H1 (cell line): ENCODE measurements around the gene CFAP53. TPM values are rescaled to one million over a fixed set of nuclear protein-coding genes. Genes with fewer than 3 reads are reported as not detected.

Source experiments
- CTCF ChIA-PET: fragments of 300-600 bp; sonication (Branson Sonifier 250); formaldehyde crosslinking; loops from one replicate; lab custom pipeline; 2021; ENCODE audit not compliant: partially characterized antibody; lab: Charles Lee
- POLR2A ChIA-PET: fragments of 300-600 bp; sonication (Branson Sonifier 250); formaldehyde crosslinking; loops from one replicate; lab custom pipeline; 2021; ENCODE audit warnings: inconsistent platforms; ENCODE audit not compliant: partially characterized antibody; lab: Charles Lee
- DNase-seq, 2 experiments: peaks; one replicate each; pipeline versions ENCODE4 v3.0.0 to v3.0.0-alpha.2; 2010 to 2022; ENCODE audit warnings: low spot score in 2 of 2, low read depth in 1 of 2, mixed read lengths in 1 of 2
- FAIRE-seq: peaks from 2 replicates; lab custom pipeline; 2011; peaks lifted over from hg19 to GRCh38; lab: Jason Lieb, UNC
- H2AFZ ChIP-seq: 2 replicates; pipeline ENCODE4 v1.8.1; 2012; ENCODE audit warnings: low read length, inconsistent platforms
- H2AK5ac ChIP-seq: 2 replicates; pipeline ENCODE4 v1.6.1; 2013; ENCODE audit warnings: low read depth, low read length
- H2BK120ac ChIP-seq: replicated peaks from 2 replicates; pipeline ENCODE3; 2013; ENCODE audit warnings: low read depth, low read length, inconsistent platforms
- H2BK12ac ChIP-seq: 2 replicates; pipeline ENCODE4 v1.6.1; 2013; ENCODE audit warnings: low read depth, low read length
- H2BK15ac ChIP-seq: 2 replicates; pipeline ENCODE4 v1.6.1; 2013; ENCODE audit warnings: low read length
- H2BK20ac ChIP-seq: 2 replicates; pipeline ENCODE4 v1.6.1; 2013; ENCODE audit warnings: low read length
- H2BK5ac ChIP-seq: 2 replicates; pipeline ENCODE4 v1.6.1; 2013; ENCODE audit warnings: low read depth, low read length
- H3K14ac ChIP-seq: 2 replicates; pipeline ENCODE4 v1.6.1; 2013; ENCODE audit warnings: inconsistent platforms; ENCODE audit not compliant: insufficient read length
- H3K18ac ChIP-seq: 2 replicates; pipeline ENCODE4 v1.6.1; 2013; ENCODE audit warnings: low read length; ENCODE audit errors: extremely low read depth
- H3K23ac ChIP-seq: 2 replicates; pipeline ENCODE4 v1.6.1; 2013; ENCODE audit warnings: inconsistent platforms; ENCODE audit not compliant: insufficient read length
- H3K23me2 ChIP-seq: 2 replicates; pipeline ENCODE4 v1.6.1; 2013; ENCODE audit warnings: low read depth, low read length
- H3K27ac ChIP-seq: 2 replicates; pipeline ENCODE4 v1.6.1; 2011; ENCODE audit warnings: low read depth, low read length, inconsistent platforms
- H3K27me3 ChIP-seq, 4 experiments: replicated peaks in 1 of 4; 1 replicate in 1 of 4; 2 replicates in 3 of 4; pipeline versions ENCODE4 v1.6.1 to v1.8.1; 2011 to 2013; ENCODE audit warnings: low read length in 3 of 4, mild to moderate bottlenecking in 3 of 4, inconsistent platforms in 2 of 4, mixed read lengths in 2 of 4, moderate library complexity in 1 of 4; ENCODE audit not compliant: control insufficient read depth in 3 of 4, insufficient read depth in 3 of 4; ENCODE audit errors: extremely low read depth in 1 of 4
- H3K36me3 ChIP-seq, 4 experiments: 2 replicates each; pipeline versions ENCODE4 v1.6.1 to v1.8.1; 2011 to 2013; ENCODE audit warnings: mild to moderate bottlenecking in 4 of 4, low read length in 3 of 4, moderate library complexity in 2 of 4, control low read depth in 1 of 4, inconsistent platforms in 1 of 4; ENCODE audit not compliant: insufficient read depth in 4 of 4, control insufficient read depth in 2 of 4
- H3K4ac ChIP-seq: replicated peaks from 2 replicates; pipeline ENCODE3; 2013; ENCODE audit warnings: low read length, low read depth, mixed read lengths, inconsistent platforms; ENCODE audit not compliant: insufficient read length
- H3K4me1 ChIP-seq, 4 experiments: replicated peaks in 1 of 4; 1 replicate in 1 of 4; 2 replicates in 3 of 4; pipeline versions ENCODE4 v1.6.1 to v1.8.1; 2011 to 2013; ENCODE audit warnings: low read length in 3 of 4, inconsistent platforms in 2 of 4, mixed read lengths in 1 of 4; ENCODE audit not compliant: insufficient read depth in 4 of 4, control insufficient read depth in 3 of 4
- H3K4me2 ChIP-seq, 2 experiments: 2 replicates each; pipeline versions ENCODE4 v1.6.1 to v1.8.1; 2011 to 2013; ENCODE audit warnings: low read depth in 2 of 2, low read length in 2 of 2, control low read depth in 1 of 2, inconsistent platforms in 1 of 2, mild to moderate bottlenecking in 1 of 2; ENCODE audit not compliant: insufficient read depth in 1 of 2
- H3K4me3 ChIP-seq, 4 experiments: fragments of 200-600, 300-600 bp in 1 of 4; sonication (generic), shearing (Covaris generic), sonication (Bioruptor Twin) in 1 of 4; 2 replicates each; pipeline versions ENCODE4 v1.5.1 to v1.8.1; 2011 to 2016; ENCODE audit warnings: low read length in 4 of 4, low read depth in 3 of 4, control low read depth in 2 of 4, inconsistent platforms in 2 of 4, mild to moderate bottlenecking in 2 of 4, mixed read lengths in 1 of 4, moderate library complexity in 1 of 4; ENCODE audit not compliant: insufficient read depth in 2 of 4; ENCODE audit errors: extremely low read depth in 1 of 4
- H3K56ac ChIP-seq: replicated peaks from 2 replicates; pipeline ENCODE3; 2013; ENCODE audit warnings: low read depth, mild to moderate bottlenecking, mixed read lengths, low read length, inconsistent platforms; ENCODE audit not compliant: insufficient read length
- H3K79me1 ChIP-seq: 2 replicates; pipeline ENCODE4 v1.6.1; 2013; ENCODE audit warnings: low read depth, low read length, control low read depth
- H3K79me2 ChIP-seq, 2 experiments: 2 replicates each; pipeline versions ENCODE4 v1.6.1 to v1.8.1; 2012 to 2013; ENCODE audit warnings: low read length in 2 of 2, mild to moderate bottlenecking in 2 of 2, inconsistent platforms in 1 of 2; ENCODE audit not compliant: insufficient read depth in 2 of 2, control insufficient read depth in 1 of 2
- H3K9ac ChIP-seq, 4 experiments: replicated peaks in 1 of 4; 1 replicate in 1 of 4; 2 replicates in 3 of 4; pipeline versions ENCODE4 v1.6.1 to v1.8.1; 2011 to 2013; ENCODE audit warnings: low read depth in 3 of 4, low read length in 3 of 4, control low read depth in 2 of 4, mild to moderate bottlenecking in 2 of 4, moderate library complexity in 2 of 4, inconsistent platforms in 1 of 4; ENCODE audit errors: extremely low read depth in 1 of 4
- H3K9me3 ChIP-seq, 2 experiments: 2 replicates each; pipeline versions ENCODE4 v1.6.1 to v1.8.1; 2012 to 2013; ENCODE audit warnings: mild to moderate bottlenecking in 2 of 2, moderate library complexity in 2 of 2, control low read depth in 1 of 2, inconsistent platforms in 1 of 2, low read depth in 1 of 2, low read length in 1 of 2, mixed read lengths in 1 of 2; ENCODE audit not compliant: insufficient read depth in 2 of 2
- H4K20me1 ChIP-seq, 2 experiments: replicated peaks in 1 of 2; 2 replicates each; pipeline versions ENCODE3 to v1.8.1; 2011 to 2013; ENCODE audit warnings: inconsistent platforms in 2 of 2, low read length in 2 of 2, mild to moderate bottlenecking in 1 of 2; ENCODE audit not compliant: insufficient read depth in 2 of 2, control insufficient read depth in 1 of 2
- H4K5ac ChIP-seq: 2 replicates; pipeline ENCODE4 v1.6.1; 2013; ENCODE audit warnings: low read length, low read depth, mixed read lengths, inconsistent platforms; ENCODE audit not compliant: insufficient read length
- H4K8ac ChIP-seq: 2 replicates; pipeline ENCODE4 v1.8.0; 2013; ENCODE audit warnings: mild to moderate bottlenecking, moderate library complexity, low read length, inconsistent platforms; ENCODE audit not compliant: insufficient read depth; ENCODE audit errors: extremely low read depth
- H4K91ac ChIP-seq: replicated peaks from 2 replicates; pipeline ENCODE3; 2013; ENCODE audit warnings: low read length, mixed read lengths, inconsistent platforms; ENCODE audit not compliant: insufficient read length
- JUN ChIP-seq: IDR thresholded peaks from 2 replicates; pipeline ENCODE4 v1.6.1; 2011; ENCODE audit warnings: low read depth, mild to moderate bottlenecking, improper control_type of control experiment, low read length
- RAD21 ChIP-seq, 2 experiments: IDR thresholded peaks in 1 of 2; conservative IDR thresholded peaks in 1 of 2; 2 replicates each; pipeline ENCODE4 v1.6.1; 2011; ENCODE audit warnings: low read depth in 2 of 2, low read length in 2 of 2, improper control_type of control experiment in 1 of 2, inconsistent platforms in 1 of 2, mild to moderate bottlenecking in 1 of 2, moderate library complexity in 1 of 2
- RNF2 ChIP-seq: fragments of 200-900, 300-1000 bp; sonication (generic); IDR thresholded peaks from 2 replicates; pipeline ENCODE4 v1.7.1; 2016; ENCODE audit warnings: borderline replicate concordance, low read depth, mild to moderate bottlenecking, antibody characterized with exemption, low read length; ENCODE audit not compliant: poor library complexity, severe bottlenecking; ENCODE audit errors: missing control alignments
- SP2 ChIP-seq: IDR thresholded peaks from 2 replicates; pipeline ENCODE4 v1.6.1; 2012; ENCODE audit warnings: mild to moderate bottlenecking, low read length, inconsistent platforms
- TAF1 ChIP-seq: IDR thresholded peaks from 2 replicates; pipeline ENCODE4 v1.6.1; 2011; ENCODE audit warnings: mild to moderate bottlenecking, low read depth, low read length
- WGBS, 2 experiments: shearing (Covaris generic) in 1 of 2; methylation state at CpG; one replicate each; pipeline versions ENCODE4 v1.1.6 to v1.1.7; 2013 to 2015; ENCODE audit warnings: low lambda C conversion rate in 2 of 2, mixed read lengths in 2 of 2, inconsistent platforms in 1 of 2, low coverage in 1 of 2, missing lambda C conversion rate in 1 of 2; ENCODE audit not compliant: insufficient replicate concordance in 2 of 2, insufficient coverage in 1 of 2, insufficient read length in 1 of 2; ENCODE audit errors: extremely low coverage in 1 of 2, missing lambda C conversion rate in 1 of 2; 5-methylcytosine and 5-hydroxymethylcytosine counted together
- polyA plus RNA-seq, 7 experiments: library from polyadenylated mRNA; depleted of rRNA in 3 of 7; stranded (reverse) in 5 of 7; unstranded in 2 of 7; fragments of >200 nt in 5 of 7; fragments of 200-250 nt in 2 of 7; gene quantifications; 1 replicate in 5 of 7; 2 replicates in 1 of 7; 4 replicates in 1 of 7; pipeline versions ENCODE4 v1.2.1 to v1.2.3, GENCODE V29; 2011 to 2013; ENCODE audit warnings: missing spikeins in 2 of 7, mixed read lengths in 2 of 7
- total RNA-seq: library from RNA; stranded (reverse); fragmentation: NEBNext Ultra II Directional; extraction: Animal tissue kit (Norgen Biotek cat#: 25700); gene quantifications from 2 replicates; pipeline ENCODE4 v1.2.1, GENCODE V29; 2021
- TF ChIP-seq, protein P1 (sequence below): IDR thresholded peaks from 2 replicates; pipeline ENCODE4 v1.6.1; 2011; ENCODE audit warnings: low read depth, mild to moderate bottlenecking, low read length; ENCODE audit not compliant: insufficient read depth
- TF ChIP-seq, protein P2 (sequence below): IDR thresholded peaks from 2 replicates; pipeline ENCODE4 v1.6.1; 2011; ENCODE audit warnings: low read length, improper control_type of control experiment
- TF ChIP-seq, protein P3 (sequence below), 3 experiments: IDR thresholded peaks; 1 replicate in 2 of 3; 2 replicates in 1 of 3; pipeline versions ENCODE4 v1.5.1 to v1.6.1; 2011; ENCODE audit warnings: low read length in 3 of 3, mild to moderate bottlenecking in 3 of 3, inconsistent platforms in 2 of 3, low read depth in 1 of 3, moderate library complexity in 1 of 3; ENCODE audit not compliant: insufficient read depth in 1 of 3; ENCODE audit errors: control extremely low read depth in 1 of 3

The CFAP53 gene
- total and polyA plus RNA-seq, 2 of the 8 experiments (the other 6 are each of a cell fraction or from before 2014, with no cell fraction given): 0.08 to 0.30 TPM

DNA sequence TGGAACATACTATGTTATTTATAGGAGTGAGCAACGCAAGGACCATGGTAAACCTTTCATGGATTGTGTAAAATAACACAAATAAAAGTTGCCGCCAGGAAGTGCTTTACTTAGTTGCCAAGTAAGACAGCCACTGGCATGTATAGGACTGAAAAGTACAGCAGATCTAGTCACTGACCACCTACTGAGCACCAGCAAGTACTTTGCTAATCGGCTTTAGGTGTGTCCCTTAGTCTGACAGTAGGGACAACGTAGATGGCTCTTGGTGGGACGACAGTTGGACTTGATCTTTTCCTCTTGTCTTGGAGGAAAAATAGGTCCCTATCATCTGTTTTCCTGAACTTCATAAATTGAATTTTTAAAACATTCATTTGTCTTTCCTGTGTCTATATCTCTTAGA, 34.8 kb upstream of the CFAP53 start:
- Histone ChIP-seq H2BK15ac (no peak overlapping the region), H3K23ac (no peak overlapping the region), H2BK12ac (no peak overlapping the region), H3K56ac (no peak overlapping the region), H3K18ac (no peak overlapping the region), H3K9ac (no peak overlapping the region), H2BK120ac (no peak overlapping the region), H3K79me1 (no peaks in the 10 kb centered on the region), H2AFZ (no peak overlapping the region), H3K36me3 (no peaks in the 10 kb centered on the region), H3K4me2 (no peak overlapping the region), H4K20me1 (no peaks in the 10 kb centered on the region), H3K14ac (no peak overlapping the region), H2BK20ac (no peak overlapping the region), H3K4me1 (no peaks in the 10 kb centered on the region; a peak in 1 of 7 replicates), H2BK5ac (no peak overlapping the region), H4K91ac (no peak overlapping the region), H3K4me3 (no peak overlapping the region), H3K4ac (no peak overlapping the region), H4K5ac (no peak overlapping the region), H4K8ac (no peak overlapping the region), H3K79me2 (no peaks in the 10 kb centered on the region), H3K23me2 (peaks cover 2% of the 10 kb centered on the region; the same call in 1 of the 2 replicates), H3K27me3 (peaks cover 0 to 18% (median 10%) of the 10 kb centered on the region in 4 experiments; a peak in 5 of 7 replicates), H2AK5ac (no peak overlapping the region), H3K27ac (no peak overlapping the region), H3K9me3 (no peaks in the 10 kb centered on the region)
- CTCF ChIA-PET: interaction anchor here (1.3 kb wide), 1 partner anchor 10 kb away, joined by 3 read pairs; no protein-coding TSS in a partner anchor
- DNase-seq: no peak
- FAIRE-seq: no peak
- WGBS, 2 experiments: 72% methylated on average over 4 of the region's 5 CpGs; no CpG with 5 or more reads in 1 of the 2 experiments
- POLR2A ChIA-PET: interaction anchor here (1.2 kb wide), 1 partner anchor 20 kb away, joined by 4 read pairs; the partner anchor contains the start of gene MBD1
- no peak for TF ChIP-seq RAD21 (IDR thresholded peaks at IDR 0.05 in 1 of 2, conservative IDR thresholded peaks at IDR 0.05 in 1 of 2; ENCODE audit: low read depth in 2 of 2, low read length in 2 of 2)
- no peak for TF ChIP-seq TAF1
- TF ChIP-seq JUN: no peak
- TF ChIP-seq, protein P1, sequence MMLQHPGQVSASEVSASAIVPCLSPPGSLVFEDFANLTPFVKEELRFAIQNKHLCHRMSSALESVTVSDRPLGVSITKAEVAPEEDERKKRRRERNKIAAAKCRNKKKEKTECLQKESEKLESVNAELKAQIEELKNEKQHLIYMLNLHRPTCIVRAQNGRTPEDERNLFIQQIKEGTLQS: no peak
- no peak for TF ChIP-seq SP2
- TF ChIP-seq, protein P2, sequence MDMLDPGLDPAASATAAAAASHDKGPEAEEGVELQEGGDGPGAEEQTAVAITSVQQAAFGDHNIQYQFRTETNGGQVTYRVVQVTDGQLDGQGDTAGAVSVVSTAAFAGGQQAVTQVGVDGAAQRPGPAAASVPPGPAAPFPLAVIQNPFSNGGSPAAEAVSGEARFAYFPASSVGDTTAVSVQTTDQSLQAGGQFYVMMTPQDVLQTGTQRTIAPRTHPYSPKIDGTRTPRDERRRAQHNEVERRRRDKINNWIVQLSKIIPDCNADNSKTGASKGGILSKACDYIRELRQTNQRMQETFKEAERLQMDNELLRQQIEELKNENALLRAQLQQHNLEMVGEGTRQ: no peak
- no peak for TF ChIP-seq RNF2
- TF ChIP-seq, protein P3, sequence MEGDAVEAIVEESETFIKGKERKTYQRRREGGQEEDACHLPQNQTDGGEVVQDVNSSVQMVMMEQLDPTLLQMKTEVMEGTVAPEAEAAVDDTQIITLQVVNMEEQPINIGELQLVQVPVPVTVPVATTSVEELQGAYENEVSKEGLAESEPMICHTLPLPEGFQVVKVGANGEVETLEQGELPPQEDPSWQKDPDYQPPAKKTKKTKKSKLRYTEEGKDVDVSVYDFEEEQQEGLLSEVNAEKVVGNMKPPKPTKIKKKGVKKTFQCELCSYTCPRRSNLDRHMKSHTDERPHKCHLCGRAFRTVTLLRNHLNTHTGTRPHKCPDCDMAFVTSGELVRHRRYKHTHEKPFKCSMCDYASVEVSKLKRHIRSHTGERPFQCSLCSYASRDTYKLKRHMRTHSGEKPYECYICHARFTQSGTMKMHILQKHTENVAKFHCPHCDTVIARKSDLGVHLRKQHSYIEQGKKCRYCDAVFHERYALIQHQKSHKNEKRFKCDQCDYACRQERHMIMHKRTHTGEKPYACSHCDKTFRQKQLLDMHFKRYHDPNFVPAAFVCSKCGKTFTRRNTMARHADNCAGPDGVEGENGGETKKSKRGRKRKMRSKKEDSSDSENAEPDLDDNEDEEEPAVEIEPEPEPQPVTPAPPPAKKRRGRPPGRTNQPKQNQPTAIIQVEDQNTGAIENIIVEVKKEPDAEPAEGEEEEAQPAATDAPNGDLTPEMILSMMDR (IDR thresholded peaks at IDR 0.05; ENCODE audit: control extremely low read depth in 1 of 3, insufficient read depth in 1 of 3, low read depth in 1 of 3, low read length in 3 of 3): no peak
